Body of pancreas (tissue), 4 donors: ENCODE data around the gene SKIC3. TPM values are rescaled to one million over a fixed set of nuclear protein-coding genes. Genes with fewer than 3 reads are reported as not detected.

Source experiments
- ATAC-seq: fragments of 150-250 bp; one replicate; pipeline ENCODE4 v1.9.1; 2016
- DNase-seq, 4 donors: peaks; one replicate each; pipeline ENCODE4 v3.0.0-alpha.2; 2019
- H3K27ac ChIP-seq, 4 donors: fragments of 200-600 bp; sonication (generic); 1 replicate in 3 of 4; 2 replicates in 1 of 4; pipeline versions ENCODE4 v1.5.1 to v1.6.1; 2016 to 2019; ENCODE audit warnings: mild to moderate bottlenecking in 1 of 4, mixed read lengths in 1 of 4, moderate library complexity in 1 of 4
- H3K27me3 ChIP-seq, 2 donors: fragments of 200-600 bp; sonication (generic); one replicate each; pipeline ENCODE4 v1.6.0; 2016; ENCODE audit warnings: mild to moderate bottlenecking in 1 of 2
- H3K36me3 ChIP-seq, 2 donors: fragments of 200-600 bp; sonication (generic); replicated peaks in 1 of 2; 2 replicates each; pipeline ENCODE4 v1.5.1; 2016; ENCODE audit warnings: low read depth in 2 of 2; ENCODE audit not compliant: insufficient read depth in 1 of 2
- H3K4me1 ChIP-seq: fragments of 200-600 bp; sonication (generic); one replicate; pipeline ENCODE4 v1.6.0; 2016
- H3K4me3 ChIP-seq, 2 donors: fragments of 200-600 bp; sonication (generic); 1 replicate in 1 of 2; 2 replicates in 1 of 2; pipeline ENCODE4 v1.5.1; 2016 to 2019
- H3K9me3 ChIP-seq, 3 donors: fragments of 200-600 bp; sonication (generic); 1 replicate in 2 of 3; 2 replicates in 1 of 3; pipeline ENCODE4 v1.5.1; 2016
- POLR2A ChIP-seq, 3 donors: fragments of 450-650 bp; IDR thresholded peaks; one replicate each; pipeline ENCODE4 v1.6.1; 2016; ENCODE audit warnings: antibody characterized with exemption in 3 of 3, mild to moderate bottlenecking in 2 of 3
- WGBS, 2 donors: methylation state at CpG; one replicate each; pipeline ENCODE4 v1.1.5; 2017; 5-methylcytosine and 5-hydroxymethylcytosine counted together
- intact Hi-C: fragments of 100-400 bp; cut with DNase I; formaldehyde crosslinking; loops from one replicate; pipeline ENCODE4 v1.15.1; 2023
- small RNA-seq: library from RNA; depleted of rRNA; stranded (forward); fragments of <200 nt; gene quantifications from one replicate; pipeline ENCODE3, GENCODE V24; 2016
- total RNA-seq, 2 donors: library from RNA; depleted of rRNA; stranded (reverse); fragments of >200 nt; gene quantifications; one replicate each; pipeline ENCODE4 v1.1.0, GENCODE V29; 2016
- TF ChIP-seq, protein P1 (sequence below), 7 experiments: fragments of 450-650 bp in 4 of 7; fragments of 200-600 bp in 3 of 7; sonication (generic) in 3 of 7; IDR thresholded peaks; one replicate each; pipeline ENCODE4 v1.5.1; 2016 to 2019; ENCODE audit warnings: antibody characterized with exemption in 7 of 7

Gene SKIC3
- total RNA-seq, 2 donors from 2014 or later, result 63.8 to 64.6 TPM

DNA sequence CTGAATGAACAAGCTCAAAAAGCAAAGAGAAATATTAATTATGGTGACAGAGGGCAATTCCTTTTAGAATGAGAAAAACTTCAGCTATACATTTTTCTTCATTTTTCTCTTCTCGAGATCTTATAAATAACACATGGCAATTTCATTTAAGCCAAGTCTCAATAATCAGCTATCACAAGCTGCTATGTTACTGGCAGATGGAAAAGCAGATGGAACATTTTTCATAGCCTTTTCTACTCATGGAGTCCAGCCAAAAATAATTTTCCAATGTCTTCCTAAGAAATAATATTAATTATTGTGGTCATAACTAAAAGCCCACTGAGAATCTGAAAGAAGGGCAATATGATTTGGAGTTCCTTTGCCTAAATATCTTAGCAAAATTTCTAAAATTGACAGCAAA lies 35.6 kb downstream of the SKIC3 start:
- Histone ChIP-seq H3K9me3 (no peaks in the 10 kb centered on the region), H3K36me3 (peaks cover 0 to 11% of the 10 kb centered on the region in 2 donors), H3K27me3 (no peaks in the 10 kb centered on the region), H3K4me3 (no peak overlapping the region), H3K4me1 (no peaks in the 10 kb centered on the region), H3K27ac (no peak overlapping the region)
- DNase-seq, result no peak
- intact Hi-C loops, result no loop called here
- WGBS, 2 donors, result 86 to 93% methylated on average over 1 of the region's 1 CpG
- ATAC-seq, result no peak
- TF ChIP-seq, protein P1, sequence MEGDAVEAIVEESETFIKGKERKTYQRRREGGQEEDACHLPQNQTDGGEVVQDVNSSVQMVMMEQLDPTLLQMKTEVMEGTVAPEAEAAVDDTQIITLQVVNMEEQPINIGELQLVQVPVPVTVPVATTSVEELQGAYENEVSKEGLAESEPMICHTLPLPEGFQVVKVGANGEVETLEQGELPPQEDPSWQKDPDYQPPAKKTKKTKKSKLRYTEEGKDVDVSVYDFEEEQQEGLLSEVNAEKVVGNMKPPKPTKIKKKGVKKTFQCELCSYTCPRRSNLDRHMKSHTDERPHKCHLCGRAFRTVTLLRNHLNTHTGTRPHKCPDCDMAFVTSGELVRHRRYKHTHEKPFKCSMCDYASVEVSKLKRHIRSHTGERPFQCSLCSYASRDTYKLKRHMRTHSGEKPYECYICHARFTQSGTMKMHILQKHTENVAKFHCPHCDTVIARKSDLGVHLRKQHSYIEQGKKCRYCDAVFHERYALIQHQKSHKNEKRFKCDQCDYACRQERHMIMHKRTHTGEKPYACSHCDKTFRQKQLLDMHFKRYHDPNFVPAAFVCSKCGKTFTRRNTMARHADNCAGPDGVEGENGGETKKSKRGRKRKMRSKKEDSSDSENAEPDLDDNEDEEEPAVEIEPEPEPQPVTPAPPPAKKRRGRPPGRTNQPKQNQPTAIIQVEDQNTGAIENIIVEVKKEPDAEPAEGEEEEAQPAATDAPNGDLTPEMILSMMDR (IDR thresholded peaks at IDR 0.05), result no peak
- TF ChIP-seq POLR2A (IDR thresholded peaks at IDR 0.05), result no peak

DNA sequence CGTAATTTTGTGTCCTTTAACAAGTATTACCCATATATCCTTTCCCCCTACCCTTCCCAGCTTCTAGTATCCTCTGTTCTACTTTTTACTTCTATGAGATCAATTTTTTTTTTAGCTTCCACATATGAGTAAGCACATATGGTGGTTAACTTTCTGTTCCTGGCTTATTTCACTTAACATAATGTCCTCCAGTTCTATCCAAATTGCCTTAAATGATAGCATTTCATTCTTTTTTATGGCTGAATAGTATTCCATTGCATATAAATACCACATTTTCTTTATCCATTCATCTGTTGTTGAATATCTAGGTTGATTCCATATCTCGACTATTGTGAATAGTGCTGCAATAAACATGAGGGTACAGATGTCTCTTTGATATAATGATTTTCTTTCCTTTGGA lies 36.4 kb downstream of the SKIC3 start:
- no peak for DNase-seq
- TF ChIP-seq, protein P1 (IDR thresholded peaks at IDR 0.05), result no peak
- no peak for TF ChIP-seq POLR2A (IDR thresholded peaks at IDR 0.05)
- ATAC-seq, result no peak
- Histone ChIP-seq H3K36me3 (peaks cover 0 to 11% of the 10 kb centered on the region in 2 donors), H3K4me1 (no peaks in the 10 kb centered on the region), H3K4me3 (no peak overlapping the region), H3K27ac (no peak overlapping the region), H3K27me3 (no peaks in the 10 kb centered on the region), H3K9me3 (no peaks in the 10 kb centered on the region)
- intact Hi-C loops, result no loop called here
- WGBS, 2 donors, result 96 to 97% methylated on average over 2 of the region's 2 CpGs

DNA sequence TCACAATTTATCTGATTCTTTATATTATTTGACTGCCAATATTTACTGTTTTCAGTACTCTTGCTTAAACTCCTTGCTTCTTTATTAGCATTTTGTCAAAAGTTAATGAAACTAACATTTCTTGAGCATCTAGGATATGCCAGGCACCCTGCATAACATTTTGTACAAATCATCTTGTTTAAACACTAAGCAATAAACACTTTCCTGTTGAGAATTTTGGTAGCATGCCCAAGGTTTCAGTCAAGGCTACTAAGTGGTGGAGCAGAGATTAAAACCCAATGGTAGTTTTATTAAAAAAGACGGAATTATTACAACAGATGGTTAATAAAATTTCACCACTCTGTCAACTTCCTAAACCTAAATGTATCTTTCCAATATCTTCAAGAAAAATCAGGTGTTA lies 43.2 kb downstream of the SKIC3 start:
- Histone ChIP-seq H3K4me1 (peaks cover 3% of the 10 kb centered on the region), H3K4me3 (no peak overlapping the region), H3K36me3 (peaks cover 0 to 8% of the 10 kb centered on the region in 2 donors), H3K9me3 (no peaks in the 10 kb centered on the region), H3K27ac (no peak overlapping the region), H3K27me3 (no peaks in the 10 kb centered on the region)
- TF ChIP-seq, protein P1 (IDR thresholded peaks at IDR 0.05), result no peak
- no peak for TF ChIP-seq POLR2A (IDR thresholded peaks at IDR 0.05)
- intact Hi-C loops, result no loop called here
- ATAC-seq (no peak), DNase-seq (no peak)
- 57 to 67% methylated on average over 1 of the region's 1 CpG for WGBS, 2 donors

GRCh38 chr5:95508550-95508949 lies 46.2 kb downstream of the SKIC3 start:
- ATAC-seq (no peak), DNase-seq (no peak)
- intact Hi-C loops, result no loop called here
- Histone ChIP-seq H3K27ac (no peak overlapping the region), H3K36me3 (peaks cover 0 to 8% of the 10 kb centered on the region in 2 donors), H3K4me3 (no peak overlapping the region), H3K4me1 (peaks cover 3% of the 10 kb centered on the region), H3K9me3 (no peaks in the 10 kb centered on the region), H3K27me3 (no peaks in the 10 kb centered on the region)
- 41 to 46% methylated on average over 1 of the region's 1 CpG for WGBS, 2 donors
- TF ChIP-seq, protein P1 (IDR thresholded peaks at IDR 0.05), result no peak

Small RNA genes lying within 50 kb of the gene (small RNA-seq; reads per million reads assigned to genes)
- gene RNU6-308P, result not detected

Other genes with a start within 250 kb of the SKIC3 start
- 1 to 10 TPM in 1 of 2 donors, not detected in 1; 1.3 TPM for gene FAM81B, start 163.6 kb downstream of the SKIC3 start, total RNA-seq
- gene ARSK, start 124 bp upstream of the SKIC3 start, total RNA-seq, result 1 to 10 TPM; 4.3 to 6.2 TPM
- 1 to 10 TPM; 3.3 to 6.0 TPM for gene GPR150, start 65.1 kb upstream of the SKIC3 start, total RNA-seq
- gene RFESD, start 91.8 kb upstream of the SKIC3 start, total RNA-seq, result 1 to 10 TPM in 1 of 2 donors, not detected in 1; 9.3 TPM
- not detected for gene SPATA9, start 128.0 kb upstream of the SKIC3 start, total RNA-seq
- 100 to 1,000 TPM; 153 to 196 TPM for gene RHOBTB3, start 176.4 kb upstream of the SKIC3 start, total RNA-seq